GM10248 (cell line): ENCODE data around the gene FAM149A.
A peak's percentile ranks its signal among the peaks of the same experiment; 100 is the strongest.

Experiments used
- CTCF ChIA-PET: fragments of 300-600 bp; sonication (Branson Sonifier 250); formaldehyde crosslinking; extraction: SDS; loops from one replicate; lab custom pipeline; 2021; ENCODE audit warnings: antibody characterized with exemption; lab: Yijun Ruan, JAX
- POLR2A ChIA-PET: fragments of 350-650 bp; sonication (Branson Sonifier 250); formaldehyde crosslinking; extraction: SDS; loops from one replicate; lab custom pipeline; 2020; ENCODE audit warnings: antibody characterized with exemption; lab: Yijun Ruan, JAX
- DNase-seq: peaks from one replicate; pipeline ENCODE4 v3.0.0; 2012; ENCODE audit errors: extremely low spot score
- TF ChIP-seq, protein P1 (sequence below): IDR thresholded peaks from 2 replicates; pipeline ENCODE4 v1.5.1; 2012; ENCODE audit warnings: mild to moderate bottlenecking, low read depth; ENCODE audit errors: extremely low read depth, missing control alignments, control extremely low read depth

The FAM149A gene

DNA sequence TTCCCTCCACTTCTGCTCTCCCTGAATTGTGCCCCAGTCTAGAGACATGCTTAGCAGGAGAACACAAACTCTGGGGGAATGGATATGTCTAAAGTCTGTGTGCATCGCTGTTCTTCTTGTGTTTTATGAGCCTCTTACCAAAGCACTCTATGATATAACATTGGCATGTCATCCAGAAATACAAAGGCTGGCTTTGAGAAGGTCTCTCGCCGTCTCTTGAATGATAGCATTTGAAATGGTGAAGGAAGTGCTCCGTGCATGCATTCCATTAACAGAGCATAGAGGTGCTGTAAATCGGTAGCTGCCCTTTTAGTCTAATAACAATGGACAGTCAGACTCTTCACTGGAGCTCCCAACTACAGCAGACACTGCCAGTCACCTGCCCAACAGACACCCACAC, 7.1 kb upstream of the FAM149A start:
- DNase-seq, result no peak
- TF ChIP-seq, protein P1, sequence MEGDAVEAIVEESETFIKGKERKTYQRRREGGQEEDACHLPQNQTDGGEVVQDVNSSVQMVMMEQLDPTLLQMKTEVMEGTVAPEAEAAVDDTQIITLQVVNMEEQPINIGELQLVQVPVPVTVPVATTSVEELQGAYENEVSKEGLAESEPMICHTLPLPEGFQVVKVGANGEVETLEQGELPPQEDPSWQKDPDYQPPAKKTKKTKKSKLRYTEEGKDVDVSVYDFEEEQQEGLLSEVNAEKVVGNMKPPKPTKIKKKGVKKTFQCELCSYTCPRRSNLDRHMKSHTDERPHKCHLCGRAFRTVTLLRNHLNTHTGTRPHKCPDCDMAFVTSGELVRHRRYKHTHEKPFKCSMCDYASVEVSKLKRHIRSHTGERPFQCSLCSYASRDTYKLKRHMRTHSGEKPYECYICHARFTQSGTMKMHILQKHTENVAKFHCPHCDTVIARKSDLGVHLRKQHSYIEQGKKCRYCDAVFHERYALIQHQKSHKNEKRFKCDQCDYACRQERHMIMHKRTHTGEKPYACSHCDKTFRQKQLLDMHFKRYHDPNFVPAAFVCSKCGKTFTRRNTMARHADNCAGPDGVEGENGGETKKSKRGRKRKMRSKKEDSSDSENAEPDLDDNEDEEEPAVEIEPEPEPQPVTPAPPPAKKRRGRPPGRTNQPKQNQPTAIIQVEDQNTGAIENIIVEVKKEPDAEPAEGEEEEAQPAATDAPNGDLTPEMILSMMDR, result no peak
- CTCF ChIA-PET, result no interaction called here
- POLR2A ChIA-PET, result no interaction called here

GRCh38 chr4:186102931-186103330, 1.6 kb upstream of the FAM149A start:
- DNase-seq, result no peak
- TF ChIP-seq, protein P1, result no peak
- ChIA-PET POLR2A (no interaction called here), CTCF (no interaction called here)

DNA sequence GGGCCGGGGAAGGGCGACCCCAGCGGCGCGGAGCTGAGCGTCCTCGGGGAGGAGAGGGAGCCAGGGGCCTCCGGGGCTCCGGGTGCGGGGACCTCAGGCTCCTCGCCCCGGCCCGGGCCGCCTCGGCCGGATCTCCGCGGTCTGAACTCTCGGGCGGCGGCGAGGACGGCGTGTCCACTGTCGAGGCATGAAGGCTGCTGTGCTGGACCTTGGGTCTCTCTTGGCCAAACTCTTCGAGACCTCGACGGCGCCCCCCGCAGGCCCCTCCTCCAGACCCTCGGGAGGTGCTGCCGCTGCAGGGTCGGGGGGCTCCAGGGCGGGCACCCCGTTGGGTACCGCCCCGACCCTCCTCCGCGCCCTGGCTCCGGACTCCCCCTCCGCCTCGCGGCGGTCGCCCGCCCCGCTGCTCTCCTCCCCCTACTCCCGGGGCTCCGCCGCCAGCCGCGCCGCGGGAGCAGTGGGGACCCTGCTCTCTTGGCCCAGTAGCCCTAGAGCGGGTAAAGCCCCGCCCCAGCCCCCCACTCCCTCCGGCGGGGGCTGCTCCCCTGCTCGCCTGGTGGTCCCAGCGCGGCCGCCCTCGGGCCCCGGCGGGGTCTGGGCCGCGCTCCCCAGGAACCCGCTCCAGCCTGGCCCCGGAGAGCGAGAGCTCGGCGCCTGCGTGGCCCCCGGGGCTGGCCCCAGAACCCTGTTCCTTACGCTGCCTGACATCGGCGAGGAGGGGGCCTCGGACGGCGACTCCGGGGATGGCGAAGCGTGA, 564 bp downstream of the FAM149A start:
- ChIA-PET CTCF (no interaction called here), POLR2A (no interaction called here)
- TF ChIP-seq, protein P1, result no peak
- DNase-seq, result peak; percentile 38

DNA sequence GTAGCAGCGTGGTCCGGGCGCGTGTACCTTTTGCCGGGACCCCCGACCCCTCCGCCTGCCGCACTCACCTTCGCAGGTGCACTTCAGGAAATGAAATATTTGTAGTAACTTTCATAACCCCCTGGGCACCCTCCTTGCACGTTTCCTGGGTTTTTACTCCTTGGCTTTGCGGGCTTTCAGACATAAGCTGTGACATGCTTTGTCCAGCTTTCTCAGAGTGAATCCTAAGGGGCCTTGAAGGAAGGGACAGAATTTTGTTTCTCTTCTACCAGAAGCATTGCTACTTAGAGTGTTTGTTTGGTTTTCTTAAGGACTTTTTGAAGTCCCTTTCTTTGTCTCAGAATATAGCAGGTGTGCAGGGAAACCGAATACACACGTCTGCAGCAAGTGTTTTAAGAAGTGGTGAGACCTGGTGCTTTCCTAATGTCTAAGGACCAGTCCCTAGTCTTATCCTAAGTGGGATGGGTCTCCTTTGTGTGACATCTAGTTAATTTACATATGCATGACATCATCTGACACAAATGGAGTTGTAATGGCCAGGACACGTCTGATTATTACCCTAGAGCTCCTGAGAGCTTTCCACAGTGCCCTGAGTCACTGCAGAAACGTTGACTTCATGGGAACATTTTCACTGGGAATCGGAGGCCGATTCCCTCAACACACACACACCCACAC, 1.3 kb downstream of the FAM149A start:
- CTCF ChIA-PET, result no interaction called here
- peak; percentile 31 for DNase-seq
- TF ChIP-seq, protein P1, result no peak
- POLR2A ChIA-PET, result no interaction called here

DNA sequence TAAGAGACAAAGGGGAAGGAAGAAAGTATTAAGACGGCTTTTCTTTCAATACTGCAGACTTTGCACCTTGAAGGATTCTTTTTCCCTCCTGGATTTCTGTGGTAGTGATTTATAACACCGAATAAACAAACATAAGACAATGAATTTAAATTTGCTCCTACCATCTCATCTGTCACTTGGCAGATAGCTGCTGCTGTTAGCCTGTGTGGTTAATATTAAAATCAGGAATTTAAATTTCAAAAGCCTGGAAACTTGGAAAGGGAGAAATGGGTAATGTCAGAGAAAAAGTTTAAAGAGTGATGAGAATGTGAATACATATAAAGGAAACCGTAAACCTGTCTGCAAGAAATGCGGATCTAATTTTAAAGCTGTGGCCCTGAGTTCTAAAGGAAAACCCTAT, 3.4 kb downstream of the FAM149A start:
- TF ChIP-seq, protein P1, result no peak
- CTCF ChIA-PET, result no interaction called here
- no peak for DNase-seq
- POLR2A ChIA-PET, result no interaction called here

GRCh38 chr4:186108391-186108790, 3.9 kb downstream of the FAM149A start:
- TF ChIP-seq, protein P1, result no peak
- DNase-seq, result no peak
- CTCF ChIA-PET, result interaction anchor here (1.4 kb wide), 1 partner anchor 10 kb away, joined by 4 read pairs; no protein-coding TSS in a partner anchor
- POLR2A ChIA-PET, result no interaction called here
